Mammary epithelial cell (primary cell): Measurements from ENCODE around the gene CNN3.

ENCODE experiments used
- CTCF ChIP-seq, 2 donors: IDR thresholded peaks in 1 of 2; conservative IDR thresholded peaks in 1 of 2; 2 replicates each; pipeline ENCODE4 v1.5.1; 2011 to 2012; ENCODE audit warnings: inconsistent platforms in 2 of 2, low read length in 2 of 2, mild to moderate bottlenecking in 2 of 2, control low read depth in 1 of 2, low read depth in 1 of 2; ENCODE audit not compliant: insufficient read depth in 1 of 2; ENCODE audit errors: extremely low read depth in 1 of 2
- EZH2 ChIP-seq: IDR thresholded peaks from 2 replicates; pipeline ENCODE4 v1.6.1; 2012; ENCODE audit warnings: low read length, inconsistent platforms, borderline replicate concordance

GRCh38 chr1:94955767-94956632 is 29.1 kb upstream of the CNN3 start:
- TF ChIP-seq CTCF (conservative IDR thresholded peaks at IDR 0.05 in 1 of 2, IDR thresholded peaks at IDR 0.05 in 1 of 2; ENCODE audit: extremely low read depth in 1 of 2, insufficient read depth in 1 of 2, low read depth in 1 of 2, low read length in 2 of 2) (no peak), EZH2 (no peak)
